Heart left ventricle (tissue), 16 donors: ENCODE data around the gene SENP8. TPM values are rescaled to one million over a fixed set of nuclear protein-coding genes. Genes with fewer than 3 reads are reported as not detected.
A peak's percentile ranks its signal among the peaks of the same experiment; 100 is the strongest.

Experiments used
- ATAC-seq, 4 donors: fragments of 200-7000 bp; cut with Tn5 transposase; one replicate each; pipeline ENCODE4 v1.9.1; 2020 to 2022; ENCODE audit warnings: moderate library complexity in 4 of 4, mild to moderate bottlenecking in 3 of 4, moderate number of reproducible peaks in 1 of 4
- DNase-seq, 5 donors: peaks; one replicate each; pipeline ENCODE4 v3.0.0-alpha.2; 2020
- H3K27ac ChIP-seq, 12 donors: fragments of 200-600 bp; sonication (generic) in 4 of 12; one replicate each; pipeline versions ENCODE4 v1.5.0 to v1.8.0; 2016 to 2022; ENCODE audit warnings: mild to moderate bottlenecking in 2 of 12
- H3K27me3 ChIP-seq, 9 donors: fragments of 200-600 bp; sonication (generic) in 2 of 9; one replicate each; pipeline versions ENCODE4 v1.5.1 to v1.8.0; 2016 to 2022; ENCODE audit warnings: mild to moderate bottlenecking in 3 of 9
- H3K36me3 ChIP-seq, 9 donors: fragments of 200-600 bp; sonication (generic) in 2 of 9; one replicate each; pipeline versions ENCODE4 v1.5.0 to v1.8.0; 2018 to 2022; ENCODE audit warnings: mild to moderate bottlenecking in 2 of 9
- H3K4me1 ChIP-seq, 12 donors: fragments of 200-600 bp; sonication (generic) in 4 of 12; one replicate each; pipeline versions ENCODE4 v1.5.0 to v1.8.0; 2016 to 2022; ENCODE audit warnings: mild to moderate bottlenecking in 3 of 12
- H3K4me3 ChIP-seq, 12 donors: fragments of 200-600 bp; sonication (generic) in 4 of 12; one replicate each; pipeline versions ENCODE4 v1.5.0 to v1.8.0; 2017 to 2022; ENCODE audit warnings: mild to moderate bottlenecking in 9 of 12, moderate library complexity in 4 of 12
- H3K9me3 ChIP-seq, 12 donors: fragments of 200-600 bp; sonication (generic) in 4 of 12; one replicate each; pipeline versions ENCODE4 v1.5.0 to v1.8.0; 2016 to 2022; ENCODE audit warnings: mild to moderate bottlenecking in 1 of 12
- CTCF ChIP-seq, 12 donors: fragments of 200-600 bp; sonication (generic) in 4 of 12; IDR thresholded peaks; one replicate each; pipeline versions ENCODE4 v1.5.0 to v1.8.0; 2018 to 2022; ENCODE audit warnings: antibody characterized with exemption in 12 of 12, mild to moderate bottlenecking in 5 of 12
- POLR2A ChIP-seq, 2 donors: fragments of 450-650 bp; IDR thresholded peaks; one replicate each; pipeline ENCODE4 v1.6.1; 2017; ENCODE audit warnings: antibody characterized with exemption in 2 of 2, mild to moderate bottlenecking in 2 of 2, moderate library complexity in 2 of 2
- WGBS, 4 donors: extraction: QIAGEN DNeasy Blood & Tissue Kit in 2 of 4; methylation state at CpG; one replicate each; pipeline versions ENCODE4 v1.1.5 to v1.1.7; 2013 to 2018; 5-methylcytosine and 5-hydroxymethylcytosine counted together
- intact Hi-C, 10 donors: fragments of 100-400 bp; cut with DNase I; formaldehyde crosslinking; loops; one replicate each; pipeline versions ENCODE4 v1.11.1 to v1.14.2; 2022
- polyA plus RNA-seq, 2 donors: library from polyadenylated mRNA; stranded (reverse); fragments of 200-250 nt; gene quantifications; one replicate each; pipeline ENCODE4 v1.2.3, GENCODE V29; 2013
- total RNA-seq, 9 donors: library from RNA; depleted of rRNA in 2 of 9; stranded (reverse); fragments of >200 nt in 2 of 9; fragmentation: NEBNext Ultra II Directional in 3 of 9; extraction: Animal tissue kit (Norgen Biotek cat#: 25700) in 3 of 9; gene quantifications; one replicate each; pipeline versions ENCODE4 v1.1.0 to v1.2.4, GENCODE V29; 2016 to 2023
- donor health status: ischemic (EF 13 %, LVEDD 7.1; RV severe dilation, severe dysfunction).
- donor health status: healthy with polysubstance abuse.
- donor health status: DM: no; HTN: yes; CAD: no.
- donor health status: DM: no; HTN: no; CAD: no.
- donor health status: ischemic (EF 25% LVEDD 6.9; RV normal size, moderate dysfunction).
- donor health status: ischemic (EF 25% LVEDD 5.7; RV mildly dilated, moderate dysfunction).
- donor health status: healthy.
- donor health status: DM: yes; HTN: yes; CAD: no.
- donor health status: ischemic (EF 35%, LVEDD 5.7; RV mildly dilated, moderate dysfunction).
- donor health status: nonischemic (EF 11% LVEDD 7.7; RV severe dilation, severe dysfunction).
- donor health status: DM: yes; HTN: yes; CAD: no.
- donor health status: PGD.
- donor health status: ischemic (EF 29% LVEDD 5.4; RV normal size, mild dysfunction).
- donor health status: nonischemic (EF 23%, LVEDD 6.1; RV moderate dilation, normal function).

The SENP8 gene
- total and polyA plus RNA-seq, 11 donors, result 2.1 to 7.6 (median 4.7) TPM

DNA sequence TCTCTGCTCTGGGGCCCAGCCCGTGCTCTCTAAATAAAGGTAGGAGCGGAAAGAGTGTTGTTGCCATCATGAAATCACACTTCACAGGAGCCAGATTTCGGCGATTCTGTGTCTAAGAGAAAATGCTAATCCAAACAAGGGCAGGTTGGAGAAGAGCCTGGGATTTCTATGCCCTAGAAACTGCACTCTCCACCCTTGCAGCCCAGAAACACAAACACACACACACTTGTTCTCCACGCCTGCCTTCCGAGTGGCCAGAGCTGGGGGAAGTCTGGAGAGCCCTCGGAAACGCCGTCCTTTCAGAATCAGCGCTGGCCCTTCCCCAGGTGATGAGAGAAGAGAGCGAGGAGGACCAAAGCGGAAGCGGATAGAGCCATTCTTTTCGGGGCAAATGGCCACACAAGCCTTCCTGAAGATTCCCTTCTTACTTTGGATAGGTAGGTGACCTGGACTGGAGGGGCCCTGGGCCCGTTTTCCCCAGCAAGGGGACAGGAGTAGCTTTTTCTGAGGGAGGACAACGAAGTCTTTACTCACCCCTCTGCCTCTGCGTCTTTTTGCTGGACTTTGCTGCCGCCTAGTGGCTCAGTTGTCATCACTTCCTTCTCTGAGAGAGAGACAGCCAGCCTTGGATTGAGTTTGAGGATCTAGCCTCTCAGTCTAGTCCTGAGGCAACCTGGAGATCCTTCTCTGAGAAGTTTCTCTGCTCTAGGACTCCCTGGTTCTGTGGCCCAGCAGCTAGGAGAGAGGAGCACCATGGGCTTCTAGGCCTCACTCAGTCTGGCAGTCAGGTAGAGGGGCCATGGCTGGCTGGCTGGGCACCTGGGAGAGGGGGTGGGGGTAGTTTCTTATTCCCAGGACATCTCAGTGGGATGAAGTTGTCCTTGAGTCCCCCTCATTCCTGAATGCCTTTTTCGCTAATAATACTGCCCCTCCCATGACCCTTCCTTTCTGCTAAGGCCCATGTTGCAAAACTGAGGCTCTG lies 37.7 kb downstream of the SENP8 start:
- Histone ChIP-seq H3K27me3 (no peaks in the 10 kb centered on the region), H3K4me3 (peak overlapping the region; percentile 4 to 73 (median 59)), H3K36me3 (no peaks in the 10 kb centered on the region), H3K4me1 (peaks cover 0 to 16% (median 2%) of the 10 kb centered on the region in 12 donors), H3K27ac (peak overlapping the region in 8 of 12 donors; percentile 35 to 72 (median 44)), H3K9me3 (no peaks in the 10 kb centered on the region)
- TF ChIP-seq POLR2A (IDR thresholded peaks at IDR 0.05) (no peak), CTCF (IDR thresholded peaks at IDR 0.05) (peak; percentile 68 to 90 (median 82))
- ATAC-seq, result peak; percentile 88 to 96 (median 92)
- DNase-seq, result peak; percentile 81 to 87 (median 85)
- intact Hi-C loops, result loop anchor here in 9 of 10 donors (2.0 to 10.0 kb wide), 12 partner anchors 121 to 414 kb away; no protein-coding TSS in a partner anchor
- 3 to 5% (median 4%) methylated on average over 15 to 19 of the region's 19 CpGs for WGBS, 4 donors

DNA sequence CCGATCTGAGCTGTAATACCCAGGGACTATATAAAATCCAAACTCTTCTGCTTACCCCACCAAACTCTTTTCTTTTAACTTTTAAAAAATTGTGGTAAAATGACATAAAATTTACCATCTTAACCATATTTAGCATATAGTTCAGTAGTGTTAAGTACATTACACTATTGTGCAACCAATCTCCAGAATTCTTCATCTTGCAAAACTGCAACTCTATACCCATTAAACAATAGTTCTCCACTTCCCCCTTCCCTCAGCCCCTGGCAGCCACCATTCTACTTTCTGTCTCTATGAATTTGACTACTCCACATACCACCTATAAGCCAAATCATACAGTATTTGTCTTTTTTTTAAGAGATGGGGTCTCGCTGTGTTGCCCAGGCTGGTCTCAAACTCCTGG lies 38.7 kb downstream of the SENP8 start:
- DNase-seq (no peak), ATAC-seq (no peak)
- Histone ChIP-seq H3K27ac (no peak overlapping the region), H3K27me3 (no peaks in the 10 kb centered on the region), H3K4me3 (no peak overlapping the region), H3K9me3 (no peaks in the 10 kb centered on the region), H3K36me3 (no peaks in the 10 kb centered on the region), H3K4me1 (peaks cover 0 to 16% (median 2%) of the 10 kb centered on the region in 12 donors)
- intact Hi-C loops, result loop anchor here in 9 of 10 donors (2.0 to 10.0 kb wide), 12 partner anchors 122 to 415 kb away; no protein-coding TSS in a partner anchor
- WGBS, 4 donors, result 91 to 96% (median 93%) methylated on average over 2 of the region's 2 CpGs
- TF ChIP-seq CTCF (IDR thresholded peaks at IDR 0.05) (no peak), POLR2A (IDR thresholded peaks at IDR 0.05) (no peak)

- ATAC-seq (no peak), DNase-seq (no peak)
- H3K9me3 ChIP-seq, result no peaks in the 10 kb centered on the region
- H3K27me3 ChIP-seq, result no peaks in the 10 kb centered on the region
- no peak overlapping the region for H3K27ac ChIP-seq
- H3K4me3 ChIP-seq, result no peak overlapping the region
- 90 to 95% (median 91%) methylated on average over 4 to 5 of the region's 5 CpGs for WGBS, 4 donors
- no peak for TF ChIP-seq POLR2A (IDR thresholded peaks at IDR 0.05)
- no peak for TF ChIP-seq CTCF (IDR thresholded peaks at IDR 0.05)
- intact Hi-C loops, result no loop called here
- H3K4me1 ChIP-seq, result peaks cover 0 to 7% (median 0%) of the 10 kb centered on the region in 12 donors
- H3K36me3 ChIP-seq, result no peaks in the 10 kb centered on the region
Measured at GRCh38 chr15:72160696-72161245, 42.6 kb downstream of the SENP8 start.
